HepG2 (cell line): ENCODE data around the gene CCT8.

Source experiments
- ARNT ChIP-seq: fragments of 450-650 bp; IDR thresholded peaks from 2 replicates; pipeline ENCODE4 v1.6.1; 2017
- ATF1 ChIP-seq: IDR thresholded peaks from 2 replicates; pipeline ENCODE4 v1.6.1; 2016; ENCODE audit warnings: mild to moderate bottlenecking, control low read depth
- EHMT2 ChIP-seq: fragments of 200-600 bp; sonication (generic); IDR thresholded peaks from 2 replicates; pipeline ENCODE4 v1.7.0; 2017; ENCODE audit warnings: antibody characterized with exemption, low read depth, low read length, borderline replicate concordance
- EZH2 ChIP-seq: conservative IDR thresholded peaks from 2 replicates; pipeline ENCODE4 v1.6.1; 2012; ENCODE audit warnings: mild to moderate bottlenecking, low read depth, low read length, moderate library complexity
- GZF1 ChIP-seq: sonication (generic); formaldehyde crosslinking; IDR thresholded peaks from 2 replicates; pipeline ENCODE4 v1.5.1; 2020; ENCODE audit warnings: mild to moderate bottlenecking, missing genetic modification reagents
- HCFC1 ChIP-seq: fragments of 150-350 bp; IDR thresholded peaks from 2 replicates; pipeline ENCODE4 v1.6.1; 2014; ENCODE audit warnings: low read depth, low read length
- KDM1A ChIP-seq: IDR thresholded peaks from 2 replicates; pipeline ENCODE4 v1.6.1; 2016; ENCODE audit warnings: missing compliant biosample characterization
- POLR2G ChIP-seq: fragments of 200-400 bp; formaldehyde crosslinking; IDR thresholded peaks from 2 replicates; pipeline ENCODE4 v1.6.1; 2018; ENCODE audit warnings: mild to moderate bottlenecking, low read depth, low read length, moderate library complexity
- PRMT3 ChIP-seq: sonication (generic); formaldehyde crosslinking; IDR thresholded peaks from 2 replicates; pipeline ENCODE4 v1.8.1; 2022; ENCODE audit warnings: low read depth, mild to moderate bottlenecking, moderate library complexity, missing genetic modification reagents, borderline replicate concordance
- TF ChIP-seq, protein P1 (sequence below): sonication (generic); formaldehyde crosslinking; IDR thresholded peaks from 2 replicates; pipeline ENCODE4 v1.5.0; 2020; ENCODE audit warnings: missing genetic modification reagents, mild to moderate bottlenecking, borderline replicate concordance
- TF ChIP-seq, protein P2 (sequence below): sonication (generic); formaldehyde crosslinking; IDR thresholded peaks from 2 replicates; pipeline ENCODE4 v1.5.0; 2020; ENCODE audit warnings: mild to moderate bottlenecking, missing genetic modification reagents, moderate library complexity

- TF ChIP-seq POLR2G (no peak), KDM1A (CRISPR knock-in tag) (no peak), EHMT2 (no peak), GZF1 (CRISPR knock-in tag) (no peak), HCFC1 (no peak), ATF1 (CRISPR knock-in tag) (no peak), PRMT3 (no peak), EZH2 (no peak), ARNT (no peak)
- TF ChIP-seq, protein P1, sequence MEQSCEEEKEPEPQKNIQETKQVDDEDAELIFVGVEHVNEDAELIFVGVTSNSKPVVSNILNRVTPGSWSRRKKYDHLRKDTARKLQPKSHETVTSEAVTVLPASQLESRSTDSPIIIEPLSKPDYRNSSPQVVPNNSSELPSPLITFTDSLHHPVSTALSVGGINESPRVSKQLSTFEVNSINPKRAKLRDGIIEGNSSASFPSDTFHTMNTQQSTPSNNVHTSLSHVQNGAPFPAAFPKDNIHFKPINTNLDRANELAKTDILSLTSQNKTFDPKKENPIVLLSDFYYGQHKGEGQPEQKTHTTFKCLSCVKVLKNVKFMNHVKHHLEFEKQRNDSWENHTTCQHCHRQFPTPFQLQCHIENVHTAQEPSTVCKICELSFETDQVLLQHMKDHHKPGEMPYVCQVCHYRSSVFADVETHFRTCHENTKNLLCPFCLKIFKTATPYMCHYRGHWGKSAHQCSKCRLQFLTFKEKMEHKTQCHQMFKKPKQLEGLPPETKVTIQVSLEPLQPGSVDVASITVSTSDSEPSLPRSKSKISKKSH = no peak
- TF ChIP-seq, protein P2, sequence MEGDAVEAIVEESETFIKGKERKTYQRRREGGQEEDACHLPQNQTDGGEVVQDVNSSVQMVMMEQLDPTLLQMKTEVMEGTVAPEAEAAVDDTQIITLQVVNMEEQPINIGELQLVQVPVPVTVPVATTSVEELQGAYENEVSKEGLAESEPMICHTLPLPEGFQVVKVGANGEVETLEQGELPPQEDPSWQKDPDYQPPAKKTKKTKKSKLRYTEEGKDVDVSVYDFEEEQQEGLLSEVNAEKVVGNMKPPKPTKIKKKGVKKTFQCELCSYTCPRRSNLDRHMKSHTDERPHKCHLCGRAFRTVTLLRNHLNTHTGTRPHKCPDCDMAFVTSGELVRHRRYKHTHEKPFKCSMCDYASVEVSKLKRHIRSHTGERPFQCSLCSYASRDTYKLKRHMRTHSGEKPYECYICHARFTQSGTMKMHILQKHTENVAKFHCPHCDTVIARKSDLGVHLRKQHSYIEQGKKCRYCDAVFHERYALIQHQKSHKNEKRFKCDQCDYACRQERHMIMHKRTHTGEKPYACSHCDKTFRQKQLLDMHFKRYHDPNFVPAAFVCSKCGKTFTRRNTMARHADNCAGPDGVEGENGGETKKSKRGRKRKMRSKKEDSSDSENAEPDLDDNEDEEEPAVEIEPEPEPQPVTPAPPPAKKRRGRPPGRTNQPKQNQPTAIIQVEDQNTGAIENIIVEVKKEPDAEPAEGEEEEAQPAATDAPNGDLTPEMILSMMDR (CRISPR knock-in tag) = no peak
These were observed 38.8 kb downstream of the CCT8 start for GRCh38 chr21:29034678-29035077.
